Measurements from ENCODE around the gene GIGYF2.

The GIGYF2 gene, protein sequence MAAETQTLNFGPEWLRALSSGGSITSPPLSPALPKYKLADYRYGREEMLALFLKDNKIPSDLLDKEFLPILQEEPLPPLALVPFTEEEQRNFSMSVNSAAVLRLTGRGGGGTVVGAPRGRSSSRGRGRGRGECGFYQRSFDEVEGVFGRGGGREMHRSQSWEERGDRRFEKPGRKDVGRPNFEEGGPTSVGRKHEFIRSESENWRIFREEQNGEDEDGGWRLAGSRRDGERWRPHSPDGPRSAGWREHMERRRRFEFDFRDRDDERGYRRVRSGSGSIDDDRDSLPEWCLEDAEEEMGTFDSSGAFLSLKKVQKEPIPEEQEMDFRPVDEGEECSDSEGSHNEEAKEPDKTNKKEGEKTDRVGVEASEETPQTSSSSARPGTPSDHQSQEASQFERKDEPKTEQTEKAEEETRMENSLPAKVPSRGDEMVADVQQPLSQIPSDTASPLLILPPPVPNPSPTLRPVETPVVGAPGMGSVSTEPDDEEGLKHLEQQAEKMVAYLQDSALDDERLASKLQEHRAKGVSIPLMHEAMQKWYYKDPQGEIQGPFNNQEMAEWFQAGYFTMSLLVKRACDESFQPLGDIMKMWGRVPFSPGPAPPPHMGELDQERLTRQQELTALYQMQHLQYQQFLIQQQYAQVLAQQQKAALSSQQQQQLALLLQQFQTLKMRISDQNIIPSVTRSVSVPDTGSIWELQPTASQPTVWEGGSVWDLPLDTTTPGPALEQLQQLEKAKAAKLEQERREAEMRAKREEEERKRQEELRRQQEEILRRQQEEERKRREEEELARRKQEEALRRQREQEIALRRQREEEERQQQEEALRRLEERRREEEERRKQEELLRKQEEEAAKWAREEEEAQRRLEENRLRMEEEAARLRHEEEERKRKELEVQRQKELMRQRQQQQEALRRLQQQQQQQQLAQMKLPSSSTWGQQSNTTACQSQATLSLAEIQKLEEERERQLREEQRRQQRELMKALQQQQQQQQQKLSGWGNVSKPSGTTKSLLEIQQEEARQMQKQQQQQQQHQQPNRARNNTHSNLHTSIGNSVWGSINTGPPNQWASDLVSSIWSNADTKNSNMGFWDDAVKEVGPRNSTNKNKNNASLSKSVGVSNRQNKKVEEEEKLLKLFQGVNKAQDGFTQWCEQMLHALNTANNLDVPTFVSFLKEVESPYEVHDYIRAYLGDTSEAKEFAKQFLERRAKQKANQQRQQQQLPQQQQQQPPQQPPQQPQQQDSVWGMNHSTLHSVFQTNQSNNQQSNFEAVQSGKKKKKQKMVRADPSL (N-terminal part only)

DNA sequence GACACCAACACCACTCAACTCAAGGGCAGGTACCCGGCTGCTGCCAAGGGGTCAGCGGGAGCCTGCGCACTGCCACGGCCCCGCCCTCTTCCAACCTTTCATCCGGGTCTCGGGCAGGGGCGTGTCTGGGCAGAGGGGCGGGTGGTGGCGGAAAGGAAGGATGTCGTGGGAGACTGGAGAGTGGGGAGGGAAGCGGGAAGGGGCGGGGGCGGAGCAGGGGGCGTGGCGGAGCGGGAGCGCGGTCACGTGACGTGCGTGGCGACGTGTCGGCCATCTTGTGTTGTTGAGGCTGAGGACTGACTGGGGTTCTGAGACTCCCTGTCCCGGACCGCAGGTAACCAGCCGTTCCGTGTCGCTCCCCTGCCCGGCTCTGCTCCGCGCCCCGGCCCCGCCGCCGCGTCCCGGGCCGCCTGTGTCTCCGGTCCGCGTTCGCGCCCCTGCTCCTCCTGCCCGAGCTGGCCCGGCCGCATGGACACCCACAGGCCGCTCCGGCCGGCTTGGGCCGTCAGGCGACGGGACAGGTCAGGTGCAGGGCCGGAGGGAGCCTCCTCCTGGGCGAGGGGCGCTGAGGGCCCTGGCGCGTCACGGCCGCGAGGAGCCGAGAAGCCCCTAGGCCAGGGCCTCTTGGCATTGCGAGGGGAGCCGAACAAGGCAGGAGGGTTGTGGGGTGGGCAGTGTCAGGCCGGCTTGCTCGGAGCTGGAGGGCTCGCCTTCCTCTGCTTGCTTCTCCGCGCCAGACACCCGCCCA lies at the start of gene GIGYF2:
TSS of gene GIGYF2 (plus strand) at position 273 of the 748 bp plus-strand sequence. CDS start 37,867 bp downstream, outside the sequence.
- H3K4me1 Mint-ChIP-seq (ENCODE audit: low read depth), result peaks cover 34% of the 10 kb centered on the region
- DNase-seq (ENCODE audit: low spot score), result peak; percentile 91
- peaks cover 2% of the 10 kb centered on the region for H3K27me3 Mint-ChIP-seq (ENCODE audit: low read depth)
- H3K9me3 Mint-ChIP-seq, result no peaks in the 10 kb centered on the region
- H3K27ac Mint-ChIP-seq, result peak within 1 kb of the TSS; percentile 83
- peaks cover 26% of the 10 kb centered on the region for H3K36me3 Mint-ChIP-seq (ENCODE audit: low read depth)
- peak within 1 kb of the TSS; percentile 99 for H3K4me3 Mint-ChIP-seq

DNA sequence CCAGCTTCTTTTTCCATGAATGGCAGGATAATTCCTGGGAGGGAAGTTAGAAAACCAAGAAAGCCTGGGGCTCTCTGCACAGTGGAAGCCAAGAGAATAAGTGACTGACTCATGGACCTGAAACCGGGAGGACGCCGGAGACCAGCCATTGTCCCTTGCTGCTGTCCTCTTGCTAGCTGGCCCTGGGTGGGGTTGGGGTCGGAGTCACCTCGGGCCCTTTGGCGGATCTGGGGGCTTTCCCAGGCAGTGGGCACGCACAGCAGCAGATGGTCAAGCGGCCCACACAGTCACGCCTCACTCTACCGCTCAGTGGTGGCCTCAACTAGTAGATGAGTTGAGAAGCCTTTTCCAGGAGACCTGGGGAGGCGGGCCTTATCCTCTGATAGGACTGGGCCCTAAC lies 48.1 kb upstream of the GIGYF2 start:
- DNase-seq (ENCODE audit: low spot score), result no peak
- no peaks in the 10 kb centered on the region for H3K4me1 Mint-ChIP-seq (ENCODE audit: low read depth)
- no peaks in the 10 kb centered on the region for H3K27me3 Mint-ChIP-seq (ENCODE audit: low read depth)
- H3K27ac Mint-ChIP-seq, result no peak overlapping the region
- no peak overlapping the region for H3K4me3 Mint-ChIP-seq
- H3K9me3 Mint-ChIP-seq, result no peaks in the 10 kb centered on the region
- H3K36me3 Mint-ChIP-seq (ENCODE audit: low read depth), result no peaks in the 10 kb centered on the region

DNA sequence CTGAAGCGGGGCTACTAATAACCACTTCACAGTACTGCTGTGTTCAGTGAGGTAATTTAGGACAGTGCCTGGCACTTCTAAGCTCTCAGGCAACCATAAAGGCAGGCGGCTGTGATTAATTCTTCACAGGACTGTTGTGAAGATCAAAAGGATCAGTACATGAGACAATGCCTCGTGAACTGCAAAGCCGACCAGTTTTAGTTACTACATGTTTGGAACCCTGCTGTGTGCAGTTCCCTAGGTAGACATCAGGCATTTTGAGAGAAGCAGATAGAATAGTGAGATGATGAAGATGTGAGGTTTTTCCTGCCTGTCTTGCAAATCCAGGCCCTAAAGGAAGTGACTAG lies 44.7 kb upstream of the GIGYF2 start:
- Mint-ChIP-seq H3K9me3 (no peaks in the 10 kb centered on the region), H3K27ac (no peak overlapping the region)

DNA sequence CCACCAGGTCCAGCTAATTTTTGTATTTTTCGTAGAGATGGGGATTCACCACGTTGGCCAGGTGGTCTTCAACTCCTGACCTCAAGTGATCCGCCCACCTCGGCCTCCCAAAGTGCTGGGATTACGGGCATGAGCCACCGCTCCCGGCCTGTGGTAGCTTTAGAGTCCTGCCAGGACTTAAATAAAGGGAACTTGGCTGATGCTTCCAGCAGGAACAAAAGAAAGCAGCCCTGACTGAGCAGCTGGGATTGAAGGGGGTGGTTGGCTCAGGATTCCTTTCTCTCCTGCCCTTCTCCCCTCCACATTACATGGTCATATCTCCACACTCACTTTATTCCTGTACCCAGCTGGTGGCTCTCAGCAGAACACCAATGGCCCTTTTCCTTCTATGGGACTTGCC lies 43.7 kb upstream of the GIGYF2 start:
- no peak for DNase-seq (ENCODE audit: low spot score)
- no peaks in the 10 kb centered on the region for H3K36me3 Mint-ChIP-seq (ENCODE audit: low read depth)
- peaks cover 3% of the 10 kb centered on the region for H3K27me3 Mint-ChIP-seq (ENCODE audit: low read depth)
- H3K9me3 Mint-ChIP-seq, result no peaks in the 10 kb centered on the region
- no peaks in the 10 kb centered on the region for H3K4me1 Mint-ChIP-seq (ENCODE audit: low read depth)
- no peak overlapping the region for H3K27ac Mint-ChIP-seq
- H3K4me3 Mint-ChIP-seq, result no peak overlapping the region

More for the DNA sequence above, 44.7 kb upstream of the GIGYF2 start:
- Mint-ChIP-seq H3K27me3 (ENCODE audit: low read depth) (peaks cover 3% of the 10 kb centered on the region), H3K36me3 (ENCODE audit: low read depth) (no peaks in the 10 kb centered on the region), H3K4me3 (no peak overlapping the region), H3K4me1 (ENCODE audit: low read depth) (no peaks in the 10 kb centered on the region)
- no peak for DNase-seq (ENCODE audit: low spot score)

DNA sequence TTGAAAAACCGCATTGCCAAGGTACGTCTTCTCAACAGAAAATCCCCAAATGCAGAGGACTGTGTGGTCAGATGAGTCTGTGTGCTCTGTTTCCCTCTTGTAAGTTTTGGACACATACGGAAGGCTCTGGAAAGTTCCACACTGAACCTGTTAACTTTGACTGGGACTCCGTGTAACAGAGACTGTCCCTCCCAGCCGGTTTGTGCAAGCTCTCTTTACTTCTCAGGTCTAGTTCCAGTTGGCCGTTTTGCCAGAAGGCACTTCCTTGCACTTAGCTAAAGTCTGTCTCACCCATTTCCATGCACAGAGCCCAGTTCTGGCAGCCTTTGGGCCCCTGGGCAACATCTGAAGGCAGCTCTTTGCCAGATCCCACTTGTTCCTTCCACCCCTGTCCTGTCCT lies 41.7 kb upstream of the GIGYF2 start:
- peaks cover 3% of the 10 kb centered on the region for H3K27me3 Mint-ChIP-seq (ENCODE audit: low read depth)
- no peaks in the 10 kb centered on the region for H3K36me3 Mint-ChIP-seq (ENCODE audit: low read depth)
- no peaks in the 10 kb centered on the region for H3K9me3 Mint-ChIP-seq
- DNase-seq (ENCODE audit: low spot score), result no peak
- no peak overlapping the region for H3K4me3 Mint-ChIP-seq
- no peak overlapping the region for H3K27ac Mint-ChIP-seq
- H3K4me1 Mint-ChIP-seq (ENCODE audit: low read depth), result no peaks in the 10 kb centered on the region

DNA sequence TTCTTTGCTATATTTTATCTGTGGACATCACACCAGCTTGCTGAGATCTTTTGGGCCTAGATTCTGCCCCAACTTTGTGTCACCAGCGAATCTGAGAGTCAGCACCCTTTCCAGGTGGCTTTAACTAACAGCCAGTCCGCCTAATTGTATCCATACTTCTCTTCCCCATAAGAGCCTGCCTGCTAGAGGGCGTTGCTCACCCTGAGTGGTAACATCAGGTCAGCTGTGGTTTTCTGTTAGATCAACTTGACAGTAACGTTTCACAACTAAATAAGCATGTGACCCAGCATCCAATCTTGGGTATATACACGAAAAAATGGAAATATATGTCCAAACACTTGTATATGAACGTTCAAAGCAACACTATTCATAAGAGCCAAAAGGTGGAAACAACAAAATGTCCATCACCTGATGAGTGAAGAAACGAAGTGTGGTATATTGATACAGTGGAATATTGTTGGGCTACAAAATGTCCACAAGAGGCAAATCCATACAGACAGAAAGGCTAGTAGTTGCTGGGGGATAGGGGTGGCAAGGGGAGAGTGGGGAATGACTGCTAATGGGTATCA lies 38.8 kb upstream of the GIGYF2 start:
- no peaks in the 10 kb centered on the region for H3K36me3 Mint-ChIP-seq (ENCODE audit: low read depth)
- no peaks in the 10 kb centered on the region for H3K4me1 Mint-ChIP-seq (ENCODE audit: low read depth)
- no peak overlapping the region for H3K4me3 Mint-ChIP-seq
- no peak for DNase-seq (ENCODE audit: low spot score)
- peaks cover 3% of the 10 kb centered on the region for H3K27me3 Mint-ChIP-seq (ENCODE audit: low read depth)
- no peaks in the 10 kb centered on the region for H3K9me3 Mint-ChIP-seq
- no peak overlapping the region for H3K27ac Mint-ChIP-seq

DNA sequence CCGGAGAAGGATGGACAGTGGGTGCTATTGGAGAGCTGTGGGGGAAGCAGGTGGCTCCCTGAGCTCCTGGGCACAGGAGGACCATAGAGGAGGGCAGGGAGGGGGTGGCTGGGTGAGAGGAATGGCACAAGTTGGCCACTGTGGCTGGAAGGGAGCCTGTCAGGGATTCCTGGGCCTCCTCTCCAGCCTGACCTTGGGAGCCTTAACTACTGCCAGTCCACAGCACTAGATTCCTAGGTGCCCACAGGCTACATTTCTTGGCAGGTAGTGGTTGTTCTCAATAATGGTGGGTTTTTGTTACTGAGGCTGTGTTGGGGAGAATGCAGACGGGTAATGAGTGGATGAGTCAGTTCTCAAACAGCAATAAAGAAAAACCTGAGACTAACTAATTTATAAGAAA lies 37.8 kb upstream of the GIGYF2 start:
- Mint-ChIP-seq H3K4me1 (ENCODE audit: low read depth) (no peaks in the 10 kb centered on the region), H3K27ac (no peak overlapping the region), H3K9me3 (no peaks in the 10 kb centered on the region), H3K27me3 (ENCODE audit: low read depth) (peaks cover 3% of the 10 kb centered on the region), H3K36me3 (ENCODE audit: low read depth) (no peaks in the 10 kb centered on the region), H3K4me3 (no peak overlapping the region)
- no peak for DNase-seq (ENCODE audit: low spot score)

DNA sequence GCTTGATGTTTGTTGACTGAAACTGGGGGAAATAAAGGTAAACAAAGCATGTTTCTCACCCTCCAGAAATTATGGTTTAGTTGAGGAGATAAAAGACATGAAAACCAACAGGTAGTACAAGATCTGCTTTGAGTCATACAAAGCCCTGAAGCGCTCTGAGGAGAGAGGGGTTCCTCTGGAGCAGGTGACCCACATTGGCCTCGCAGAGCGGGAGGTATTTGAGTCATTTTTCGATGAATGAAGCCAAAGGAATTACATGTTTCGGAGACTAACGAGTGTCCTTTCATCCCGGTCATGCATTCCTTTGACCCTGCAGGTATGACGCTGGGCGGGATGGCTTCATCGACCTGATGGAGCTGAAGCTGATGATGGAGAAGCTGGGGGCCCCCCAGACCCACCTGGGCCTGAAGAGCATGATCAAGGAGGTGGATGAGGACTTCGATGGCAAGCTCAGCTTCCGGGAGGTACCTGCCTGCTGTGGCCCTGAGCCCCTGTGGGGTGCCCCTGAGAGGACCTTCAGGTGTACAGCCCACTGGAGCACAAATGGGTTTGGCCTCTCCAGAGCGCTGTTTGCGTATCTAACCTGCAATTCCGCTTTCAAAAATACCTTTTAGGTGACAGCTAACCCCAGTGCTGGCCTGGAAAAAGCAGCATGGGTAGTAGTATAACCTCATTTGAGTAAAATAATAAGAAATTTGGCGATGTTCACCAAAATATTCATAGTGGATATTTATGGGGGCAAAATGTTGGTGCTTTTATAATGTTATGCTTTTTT lies 34.5 kb upstream of the GIGYF2 start:
- DNase-seq (ENCODE audit: low spot score), result no peak
- H3K9me3 Mint-ChIP-seq, result no peaks in the 10 kb centered on the region
- no peaks in the 10 kb centered on the region for H3K36me3 Mint-ChIP-seq (ENCODE audit: low read depth)
- H3K4me1 Mint-ChIP-seq (ENCODE audit: low read depth), result no peaks in the 10 kb centered on the region
- no peak overlapping the region for H3K27ac Mint-ChIP-seq
- no peaks in the 10 kb centered on the region for H3K27me3 Mint-ChIP-seq (ENCODE audit: low read depth)
- no peak overlapping the region for H3K4me3 Mint-ChIP-seq

DNA sequence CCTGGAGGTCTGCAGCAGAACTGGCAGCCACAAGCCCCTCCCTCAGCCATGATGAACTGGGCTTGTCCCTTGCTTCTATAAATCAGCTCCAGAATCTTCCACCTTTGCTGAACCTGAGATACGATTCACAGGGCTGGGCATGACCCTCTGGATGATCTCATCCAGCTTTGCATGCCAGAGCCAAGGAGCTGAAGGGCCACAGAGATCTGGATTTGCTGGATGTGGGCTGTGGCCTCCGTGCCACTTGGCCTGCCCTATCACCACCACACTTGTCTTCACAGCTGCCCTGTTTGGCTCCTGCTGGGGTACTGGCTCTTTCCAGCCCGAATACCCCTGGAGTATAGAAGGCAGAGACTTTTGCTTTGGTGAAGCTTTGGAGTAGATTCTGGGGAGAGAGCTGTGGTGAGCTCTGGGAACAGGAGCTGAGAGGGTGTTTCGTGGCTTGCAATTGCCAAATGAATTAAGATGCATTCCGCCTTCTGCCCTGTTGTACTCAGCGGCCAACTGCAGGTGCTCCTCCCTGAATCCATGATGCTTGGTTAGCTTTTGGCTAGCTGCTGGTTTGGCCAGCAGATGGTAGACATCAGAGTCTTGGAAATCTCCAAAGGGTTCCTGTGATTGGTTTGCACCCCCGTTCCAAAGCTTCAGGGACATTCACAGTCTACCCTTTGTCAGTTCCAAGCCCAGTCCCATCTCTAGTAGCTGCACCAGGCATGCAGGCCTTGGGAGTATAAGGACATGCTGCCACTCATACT lies 30.9 kb upstream of the GIGYF2 start:
- H3K4me3 Mint-ChIP-seq, result no peak overlapping the region
- H3K36me3 Mint-ChIP-seq (ENCODE audit: low read depth), result no peaks in the 10 kb centered on the region
- no peak for DNase-seq (ENCODE audit: low spot score)
- H3K27me3 Mint-ChIP-seq (ENCODE audit: low read depth), result peaks cover 9% of the 10 kb centered on the region
- no peak overlapping the region for H3K27ac Mint-ChIP-seq
- no peaks in the 10 kb centered on the region for H3K4me1 Mint-ChIP-seq (ENCODE audit: low read depth)
- no peaks in the 10 kb centered on the region for H3K9me3 Mint-ChIP-seq

DNA sequence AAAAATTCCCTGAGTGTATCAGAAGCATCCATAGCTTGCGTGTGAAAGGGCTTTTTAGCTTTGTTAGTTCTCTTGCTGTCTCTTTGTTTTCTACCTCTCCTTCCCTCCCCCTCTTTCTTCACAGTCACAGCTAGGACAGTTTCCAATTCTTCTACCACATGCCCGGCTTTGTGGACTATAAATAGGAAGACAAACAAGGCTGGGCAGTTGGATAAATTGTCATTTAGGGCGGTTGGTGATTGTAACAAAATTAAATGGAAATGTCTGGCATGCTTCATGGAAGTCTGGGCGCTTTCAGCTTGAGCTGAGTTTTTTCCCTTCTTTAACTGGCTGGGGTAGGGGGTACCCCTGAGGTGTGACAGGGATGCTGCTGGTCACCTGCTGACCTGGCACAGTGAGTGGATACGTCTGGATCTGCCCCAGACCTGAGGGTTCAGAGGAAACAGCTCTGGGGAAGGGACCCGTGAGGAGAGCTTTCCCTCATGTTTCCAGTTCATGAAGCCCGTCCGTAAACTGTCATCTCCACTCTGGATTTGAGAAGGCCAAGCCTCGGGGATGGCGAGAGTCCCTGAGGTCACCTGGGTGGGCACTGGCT lies 29.0 kb upstream of the GIGYF2 start:
- DNase-seq (ENCODE audit: low spot score), result no peak
- Mint-ChIP-seq H3K27me3 (ENCODE audit: low read depth) (peaks cover 13% of the 10 kb centered on the region), H3K27ac (no peak overlapping the region), H3K9me3 (no peaks in the 10 kb centered on the region), H3K4me1 (ENCODE audit: low read depth) (no peaks in the 10 kb centered on the region), H3K4me3 (no peak overlapping the region), H3K36me3 (ENCODE audit: low read depth) (no peaks in the 10 kb centered on the region)

DNA sequence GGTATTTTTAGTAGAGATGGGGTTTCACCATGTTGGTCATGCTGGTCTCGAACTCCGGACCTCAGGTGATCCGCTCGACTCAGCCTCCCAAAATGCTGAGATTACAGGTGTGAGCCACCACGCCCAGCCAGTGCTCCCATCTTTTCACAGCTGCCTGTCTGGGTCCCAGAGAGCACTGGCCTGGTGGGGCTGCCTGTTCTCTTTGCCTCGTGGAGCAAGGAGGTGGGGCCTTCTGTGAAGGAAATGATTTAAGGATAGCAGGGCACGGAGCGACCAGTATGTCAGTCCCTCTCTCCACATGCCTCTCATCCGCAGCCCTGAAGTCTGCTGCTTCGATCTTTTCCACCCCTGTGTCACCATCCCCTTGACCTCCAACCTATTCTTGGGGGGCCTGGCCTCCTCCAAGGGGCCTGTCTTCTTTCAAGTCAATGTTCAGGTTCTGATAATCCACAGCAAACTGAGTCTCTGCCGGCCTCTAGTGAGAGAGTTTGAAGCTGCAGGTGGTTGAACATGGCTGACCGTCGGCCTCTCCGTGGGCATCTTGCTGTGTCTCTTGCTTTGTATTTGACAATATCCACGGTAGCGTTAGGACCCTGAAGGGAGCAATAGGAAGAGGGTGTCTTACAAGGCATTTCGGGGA lies 28.2 kb upstream of the GIGYF2 start:
- Mint-ChIP-seq H3K4me3 (no peak overlapping the region), H3K36me3 (ENCODE audit: low read depth) (no peaks in the 10 kb centered on the region), H3K27me3 (ENCODE audit: low read depth) (peaks cover 13% of the 10 kb centered on the region), H3K9me3 (no peaks in the 10 kb centered on the region), H3K4me1 (ENCODE audit: low read depth) (no peaks in the 10 kb centered on the region), H3K27ac (no peak overlapping the region)
- no peak for DNase-seq (ENCODE audit: low spot score)
